CD14-positive monocyte (primary cell): Measurements from ENCODE around the gene SBF2. TPM values are rescaled to one million over a fixed set of nuclear protein-coding genes. Genes with fewer than 3 reads are reported as not detected.

ENCODE experiments used
- DNase-seq, 3 donors: peaks; one replicate each; pipeline ENCODE4 v3.0.0-alpha.2; 2011 to 2022
- H2AFZ ChIP-seq: 2 replicates; pipeline ENCODE4 v1.6.0; 2012; ENCODE audit warnings: mild to moderate bottlenecking, low read depth, low read length, inconsistent platforms; ENCODE audit not compliant: insufficient read depth, poor library complexity, severe bottlenecking
- H3K27ac ChIP-seq, 2 donors: 1 replicate in 1 of 2; 2 replicates in 1 of 2; pipeline ENCODE4 v1.5.1; 2012 to 2013; ENCODE audit warnings: low read length in 2 of 2, control low read depth in 1 of 2, inconsistent platforms in 1 of 2, low read depth in 1 of 2, mild to moderate bottlenecking in 1 of 2
- H3K27me3 ChIP-seq, 2 donors: one replicate each; pipeline versions ENCODE4 v1.6.0 to v1.6.1; 2011 to 2013; ENCODE audit warnings: low read length in 2 of 2; ENCODE audit not compliant: control insufficient read depth in 2 of 2, insufficient read depth in 2 of 2
- H3K36me3 ChIP-seq, 2 donors: replicated peaks in 1 of 2; 1 replicate in 1 of 2; 2 replicates in 1 of 2; pipeline versions ENCODE4 v1.5.1 to v1.6.1; 2012 to 2013; ENCODE audit warnings: low read length in 2 of 2, control low read depth in 1 of 2, inconsistent platforms in 1 of 2, mild to moderate bottlenecking in 1 of 2; ENCODE audit not compliant: insufficient read depth in 2 of 2, control insufficient read depth in 1 of 2
- H3K4me1 ChIP-seq, 2 donors: 1 replicate in 1 of 2; 2 replicates in 1 of 2; pipeline versions ENCODE4 v1.5.1 to v1.6.1; 2012 to 2013; ENCODE audit warnings: low read length in 2 of 2, control low read depth in 1 of 2, inconsistent platforms in 1 of 2, mild to moderate bottlenecking in 1 of 2, moderate library complexity in 1 of 2; ENCODE audit not compliant: insufficient read depth in 2 of 2, control insufficient read depth in 1 of 2
- H3K4me2 ChIP-seq: replicated peaks from 2 replicates; pipeline ENCODE3; 2012; ENCODE audit warnings: low read length, moderate library complexity, mild to moderate bottlenecking; ENCODE audit not compliant: poor library complexity, severe bottlenecking; ENCODE audit errors: extremely low read depth
- H3K4me3 ChIP-seq, 3 experiments: fragments of 200-600 bp in 1 of 3; sonication (generic) in 1 of 3; replicated peaks in 1 of 3; 1 replicate in 2 of 3; 2 replicates in 1 of 3; pipeline ENCODE4 v1.5.1; 2011 to 2013; ENCODE audit warnings: low read length in 3 of 3, mild to moderate bottlenecking in 3 of 3, control low read depth in 2 of 3, low read depth in 2 of 3, inconsistent platforms in 1 of 3, moderate library complexity in 1 of 3
- H3K79me2 ChIP-seq: 2 replicates; pipeline ENCODE4 v1.6.0; 2012; ENCODE audit warnings: mild to moderate bottlenecking, control low read depth, inconsistent platforms, low read length, moderate library complexity; ENCODE audit not compliant: insufficient read depth
- H3K9ac ChIP-seq: 2 replicates; pipeline ENCODE4 v1.6.0; 2017; ENCODE audit warnings: low read length, mild to moderate bottlenecking; ENCODE audit not compliant: insufficient read depth, poor library complexity, severe bottlenecking
- H3K9me3 ChIP-seq, 2 donors: replicated peaks in 1 of 2; 1 replicate in 1 of 2; 2 replicates in 1 of 2; pipeline versions ENCODE4 v1.5.1 to v1.6.1; 2012 to 2013; ENCODE audit warnings: low read length in 2 of 2, control low read depth in 1 of 2; ENCODE audit not compliant: control insufficient read depth in 1 of 2, insufficient read depth in 1 of 2
- H4K20me1 ChIP-seq: 2 replicates; pipeline ENCODE4 v1.6.0; 2012; ENCODE audit warnings: mild to moderate bottlenecking, low read length, control low read depth, moderate library complexity; ENCODE audit not compliant: insufficient read depth
- H3K27ac Mint-ChIP-seq, 7 donors: one replicate each; pipeline ENCODE4 v1.8.0; 2020; ENCODE audit warnings: mild to moderate bottlenecking in 7 of 7, mixed read lengths in 7 of 7, moderate library complexity in 6 of 7, inconsistent platforms in 2 of 7
- H3K27me3 Mint-ChIP-seq, 3 donors: one replicate each; pipeline ENCODE4 v1.8.0; 2021 to 2022; ENCODE audit warnings: low read depth in 3 of 3, mild to moderate bottlenecking in 3 of 3, mixed read lengths in 3 of 3, moderate library complexity in 3 of 3, inconsistent platforms in 1 of 3
- H3K36me3 Mint-ChIP-seq, 2 donors: one replicate each; pipeline ENCODE4 v1.8.0; 2020; ENCODE audit warnings: mixed read lengths in 2 of 2, inconsistent platforms in 1 of 2, mild to moderate bottlenecking in 1 of 2
- H3K4me1 Mint-ChIP-seq: one replicate; pipeline ENCODE4 v1.8.0; 2020; ENCODE audit warnings: mild to moderate bottlenecking, mixed read lengths
- H3K4me3 Mint-ChIP-seq, 2 donors: one replicate each; pipeline ENCODE4 v1.8.0; 2020; ENCODE audit warnings: mild to moderate bottlenecking in 2 of 2, mixed read lengths in 2 of 2, moderate library complexity in 1 of 2
- H3K9me3 Mint-ChIP-seq, 7 donors: one replicate each; pipeline ENCODE4 v1.8.0; 2020 to 2022; ENCODE audit warnings: mixed read lengths in 7 of 7, mild to moderate bottlenecking in 6 of 7, moderate library complexity in 6 of 7, inconsistent platforms in 2 of 7
- CTCF ChIP-seq: fragments of 200-600 bp; IDR thresholded peaks from one replicate; pipeline ENCODE4 v1.8.0; 2022; ENCODE audit warnings: antibody characterized with exemption, mild to moderate bottlenecking
- WGBS: methylation state at CpG from one replicate; pipeline ENCODE4 v1.1.5; 2013; ENCODE audit warnings: missing lambda C conversion rate; ENCODE audit not compliant: insufficient coverage; 5-methylcytosine and 5-hydroxymethylcytosine counted together
- intact Hi-C, 2 donors: fragments of 100-400 bp; cut with micrococcal nuclease; formaldehyde crosslinking; loops; one replicate each; pipeline versions ENCODE4 v1.15.0 to v1.15.1; 2023
- polyA plus RNA-seq, 3 donors: library from polyadenylated mRNA; depleted of rRNA in 1 of 3; unstranded in 2 of 3; stranded (reverse) in 1 of 3; fragments of 300-500 nt in 2 of 3; fragments of >200 nt in 1 of 3; fragmentation: Illumina TruSeq in 2 of 3; gene quantifications; 1 replicate in 2 of 3; 2 replicates in 1 of 3; pipeline ENCODE4 v1.2.3, GENCODE V29; 2012 to 2021

SBF2 gene
- polyA plus RNA-seq, 3 donors: 8.9 to 30.7 (median 16.4) TPM

GRCh38 chr11:10225553-10225952, 68.5 kb downstream of the SBF2 start:
- H3K36me3 Mint-ChIP-seq: peaks cover under 1 to 2% of the 10 kb centered on the region in 2 donors
- H3K27ac Mint-ChIP-seq: no peak overlapping the region
- H3K9ac ChIP-seq: no peak overlapping the region
- intact Hi-C loops: no loop called here
- H4K20me1 ChIP-seq: peaks cover 36% of the 10 kb centered on the region
- TF ChIP-seq CTCF: no peak
- H3K27me3 ChIP-seq: no peaks in the 10 kb centered on the region
- H3K79me2 ChIP-seq: peaks cover 14% of the 10 kb centered on the region
- H3K9me3 Mint-ChIP-seq: peaks cover under 1 to 13% (median 5%) of the 10 kb centered on the region in 7 donors
- peaks cover 6% of the 10 kb centered on the region for H3K4me1 Mint-ChIP-seq
- H3K36me3 ChIP-seq: no peaks in the 10 kb centered on the region
- H2AFZ ChIP-seq: no peak overlapping the region
- no peak overlapping the region for H3K4me2 ChIP-seq
- no peak overlapping the region for H3K4me3 ChIP-seq
- no peaks in the 10 kb centered on the region for H3K4me1 ChIP-seq
- H3K27me3 Mint-ChIP-seq: no peaks in the 10 kb centered on the region
- DNase-seq: no peak
- H3K4me3 Mint-ChIP-seq: no peak overlapping the region
- WGBS: no CpG with 5 or more reads among the region's 2 CpGs
- H3K27ac ChIP-seq: no peak overlapping the region
- H3K9me3 ChIP-seq: no peaks in the 10 kb centered on the region

GRCh38 chr11:10222399-10222798, 71.6 kb downstream of the SBF2 start:
- no peak for TF ChIP-seq CTCF
- 100% methylated on average over 2 of the region's 3 CpGs for WGBS

More at GRCh38 chr11:10222399-10222798, 71.6 kb downstream of the SBF2 start:
- Histone ChIP-seq H3K4me3 (no peak overlapping the region), H3K4me1 (no peaks in the 10 kb centered on the region), H2AFZ (no peak overlapping the region), H4K20me1 (peaks cover 66% of the 10 kb centered on the region), H3K9me3 (peaks cover 11 to 16% of the 10 kb centered on the region in 2 donors), H3K4me2 (no peak overlapping the region), H3K36me3 (peaks cover 0 to 7% of the 10 kb centered on the region in 2 donors), H3K79me2 (peaks cover 16% of the 10 kb centered on the region), H3K9ac (no peak overlapping the region), H3K27me3 (no peaks in the 10 kb centered on the region), H3K27ac (no peak overlapping the region)
- Mint-ChIP-seq H3K36me3 (peaks cover 14 to 17% of the 10 kb centered on the region in 2 donors), H3K4me1 (peaks cover 9% of the 10 kb centered on the region), H3K4me3 (no peak overlapping the region), H3K27me3 (no peaks in the 10 kb centered on the region), H3K9me3 (peaks cover 10 to 20% (median 16%) of the 10 kb centered on the region in 7 donors), H3K27ac (no peak overlapping the region)
- intact Hi-C loops: no loop called here
- no peak for DNase-seq
